HepG2 (cell line): ENCODE data around the gene LGALS1. TPM values are rescaled to one million over a fixed set of nuclear protein-coding genes. Genes with fewer than 3 reads are reported as not detected.

ENCODE experiments used
- ATAD3A ChIP-seq: sonication (generic); formaldehyde crosslinking; IDR thresholded peaks from 2 replicates; pipeline ENCODE4 v1.4.0; 2020; ENCODE audit warnings: missing genetic modification reagents
- HNRNPL ChIP-seq: fragments of 200-400 bp; formaldehyde crosslinking; IDR thresholded peaks from 2 replicates; pipeline ENCODE4 v1.6.1; 2017; ENCODE audit warnings: mild to moderate bottlenecking, low read depth, low read length
- HOXA3 ChIP-seq: sonication (generic); formaldehyde crosslinking; IDR thresholded peaks from 2 replicates; pipeline ENCODE4 v1.5.0; 2020; ENCODE audit warnings: missing genetic modification reagents
- NCOA1 ChIP-seq: sonication (generic); formaldehyde crosslinking; IDR thresholded peaks from 2 replicates; pipeline ENCODE4 v1.9.0; 2021; ENCODE audit warnings: missing genetic modification reagents
- NRL ChIP-seq: sonication (generic); formaldehyde crosslinking; IDR thresholded peaks from 2 replicates; pipeline ENCODE4 v1.5.0; 2020; ENCODE audit warnings: missing genetic modification reagents, mild to moderate bottlenecking, moderate library complexity, borderline replicate concordance
- PRMT3 ChIP-seq: sonication (generic); formaldehyde crosslinking; IDR thresholded peaks from 2 replicates; pipeline ENCODE4 v1.8.1; 2022; ENCODE audit warnings: low read depth, mild to moderate bottlenecking, moderate library complexity, missing genetic modification reagents, borderline replicate concordance
- SMAD9 ChIP-seq: sonication (generic); formaldehyde crosslinking; IDR thresholded peaks from 2 replicates; pipeline ENCODE4 v1.5.1; 2020; ENCODE audit warnings: mild to moderate bottlenecking, missing genetic modification reagents
- ZBTB20 ChIP-seq: sonication (generic); formaldehyde crosslinking; IDR thresholded peaks from 2 replicates; pipeline ENCODE4 v1.8.1; 2023; ENCODE audit warnings: missing genetic modification reagents, low read depth, mild to moderate bottlenecking, borderline replicate concordance
- ZC3H4 ChIP-seq: sonication (generic); formaldehyde crosslinking; IDR thresholded peaks from 2 replicates; pipeline ENCODE4 v1.4.0; 2020; ENCODE audit warnings: missing genetic modification reagents, borderline replicate concordance
- ZFP90 ChIP-seq: sonication (generic); formaldehyde crosslinking; IDR thresholded peaks from 2 replicates; pipeline ENCODE4 v1.8.0; 2022; ENCODE audit warnings: missing genetic modification reagents, mild to moderate bottlenecking, inconsistent platforms, borderline replicate concordance
- ZNF44 ChIP-seq: sonication (generic); formaldehyde crosslinking; IDR thresholded peaks from 2 replicates; pipeline ENCODE4 v1.5.1; 2020; ENCODE audit warnings: mild to moderate bottlenecking, missing genetic modification reagents
- ZNF7 ChIP-seq: IDR thresholded peaks from 2 replicates; pipeline ENCODE4 v1.6.1; 2016; ENCODE audit warnings: missing biosample characterization, missing genetic modification reagents
- ZNF766 ChIP-seq: sonication (generic); formaldehyde crosslinking; IDR thresholded peaks from 2 replicates; pipeline ENCODE4 v1.5.0; 2020; ENCODE audit warnings: missing genetic modification reagents, borderline replicate concordance
- ZNF839 ChIP-seq: sonication (generic); formaldehyde crosslinking; IDR thresholded peaks from 2 replicates; pipeline ENCODE4 v1.4.0; 2020; ENCODE audit warnings: missing genetic modification reagents, mild to moderate bottlenecking, borderline replicate concordance
- ZZZ3 ChIP-seq: sonication (generic); formaldehyde crosslinking; IDR thresholded peaks from 2 replicates; pipeline ENCODE4 v1.4.0; 2020; ENCODE audit warnings: missing genetic modification reagents, mild to moderate bottlenecking, borderline replicate concordance
- polyA plus RNA-seq, 8 experiments: library from polyadenylated mRNA; depleted of rRNA in 3 of 8; stranded (reverse) in 7 of 8; unstranded in 1 of 8; fragments of >200 nt; fragmentation: Illumina TruSeq in 4 of 8; extraction: Trizol in 4 of 8; gene quantifications; 2 replicates each; pipeline versions ENCODE4 v1.2.1 to v1.2.3, GENCODE V29; 2011 to 2016; ENCODE audit warnings: low read depth in 4 of 8, missing spikeins in 1 of 8, mixed read lengths in 1 of 8; ENCODE audit not compliant: insufficient read depth in 1 of 8
- total RNA-seq, 5 experiments: library from RNA; depleted of rRNA; stranded (reverse); fragments of >200 nt; fragmentation: Illumina TruSeq; extraction: Trizol; gene quantifications; 2 replicates each; pipeline ENCODE4 v1.2.3, GENCODE V29; 2016; ENCODE audit warnings: low read depth in 1 of 5
- TF ChIP-seq, protein P1 (sequence below): IDR thresholded peaks from 2 replicates; pipeline ENCODE4 v1.6.1; 2016; ENCODE audit warnings: low read depth, borderline replicate concordance
- TF ChIP-seq, protein P2 (sequence below): IDR thresholded peaks from 2 replicates; pipeline ENCODE4 v1.6.1; 2016; ENCODE audit warnings: low read depth, missing genetic modification reagents, missing compliant biosample characterization
- TF ChIP-seq, protein P3 (sequence below): sonication (generic); formaldehyde crosslinking; IDR thresholded peaks from 2 replicates; pipeline ENCODE4 v1.4.0; 2020; ENCODE audit warnings: mild to moderate bottlenecking, missing genetic modification reagents
- TF ChIP-seq, protein P4 (sequence below): sonication (generic); formaldehyde crosslinking; IDR thresholded peaks from 2 replicates; pipeline ENCODE4 v1.4.0; 2020; ENCODE audit warnings: missing genetic modification reagents, low read depth, mild to moderate bottlenecking, borderline replicate concordance

Gene LGALS1
- total and polyA plus RNA-seq, 2 of the 13 experiments (the other 11 are each of a cell fraction or from before 2014, with no cell fraction given) = 103 to 858 TPM

DNA sequence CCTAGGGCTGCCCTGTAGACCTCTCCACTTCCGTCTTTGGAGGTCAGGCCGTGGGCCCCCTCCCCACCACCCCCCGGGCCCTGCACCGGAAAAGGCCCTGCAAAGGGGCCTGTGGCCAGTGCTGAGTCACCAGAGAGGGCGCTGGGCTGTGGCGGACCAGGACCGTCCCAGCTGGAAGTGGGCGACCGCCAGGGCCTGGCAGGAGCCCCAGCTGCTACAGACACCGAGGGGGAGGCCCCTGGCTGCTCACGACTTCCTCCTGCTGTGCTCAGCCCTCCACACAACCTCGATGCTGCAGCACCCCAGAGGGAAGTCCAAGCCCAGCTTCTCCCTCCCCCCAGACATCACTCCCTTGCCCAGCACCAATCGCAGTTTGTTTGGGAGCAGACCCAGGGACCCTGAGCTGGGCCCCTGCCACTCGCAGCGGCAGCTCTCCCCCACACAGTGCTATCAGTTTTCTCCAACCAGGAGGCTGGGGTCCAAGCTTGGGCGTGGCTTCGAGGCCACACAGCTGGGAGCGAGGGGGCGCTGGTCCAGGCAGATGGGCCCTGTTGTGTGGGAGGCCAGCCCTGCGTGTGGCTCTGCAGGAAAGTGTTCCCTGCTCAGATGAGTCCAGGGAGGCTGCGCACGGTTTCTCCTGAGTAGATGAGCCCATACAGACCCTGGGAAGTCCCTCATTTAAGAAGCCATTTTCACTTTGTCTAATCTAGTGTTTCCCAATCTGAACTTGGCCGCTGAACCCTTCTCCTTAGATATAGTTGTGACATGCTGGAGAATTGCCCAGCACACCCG lies 41.6 kb upstream of the LGALS1 start (continued):
- TF ChIP-seq, protein P1, sequence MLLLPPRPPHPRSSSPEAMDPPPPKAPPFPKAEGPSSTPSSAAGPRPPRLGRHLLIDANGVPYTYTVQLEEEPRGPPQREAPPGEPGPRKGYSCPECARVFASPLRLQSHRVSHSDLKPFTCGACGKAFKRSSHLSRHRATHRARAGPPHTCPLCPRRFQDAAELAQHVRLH (CRISPR knock-in tag) = peak; percentile 60; the same call in 1 of the 2 replicates
- TF ChIP-seq ZNF44 (CRISPR knock-in tag) (no peak), ZZZ3 (0 out of 2 replicates have a peak, but pooled peaks have one; percentile 54), ATAD3A (CRISPR knock-in tag) (no peak), ZNF839 (CRISPR knock-in tag) (no peak), ZNF766 (CRISPR knock-in tag) (0 out of 2 replicates have a peak, but pooled peaks have one; percentile 7), NCOA1 (CRISPR knock-in tag) (0 out of 2 replicates have a peak, but pooled peaks have one; percentile 21), SMAD9 (no peak), ZC3H4 (no peak), HNRNPL (peak; percentile 83), HOXA3 (CRISPR knock-in tag) (no peak), ZNF7 (CRISPR knock-in tag) (0 out of 2 replicates have a peak, but pooled peaks have one; percentile 32), PRMT3 (CRISPR knock-in tag) (no peak), ZBTB20 (CRISPR knock-in tag) (peak; percentile 34; the same call in 1 of the 2 replicates), NRL (CRISPR knock-in tag) (peak; percentile 17; the same call in 1 of the 2 replicates), ZFP90 (CRISPR knock-in tag) (no peak)
- TF ChIP-seq, protein P2, sequence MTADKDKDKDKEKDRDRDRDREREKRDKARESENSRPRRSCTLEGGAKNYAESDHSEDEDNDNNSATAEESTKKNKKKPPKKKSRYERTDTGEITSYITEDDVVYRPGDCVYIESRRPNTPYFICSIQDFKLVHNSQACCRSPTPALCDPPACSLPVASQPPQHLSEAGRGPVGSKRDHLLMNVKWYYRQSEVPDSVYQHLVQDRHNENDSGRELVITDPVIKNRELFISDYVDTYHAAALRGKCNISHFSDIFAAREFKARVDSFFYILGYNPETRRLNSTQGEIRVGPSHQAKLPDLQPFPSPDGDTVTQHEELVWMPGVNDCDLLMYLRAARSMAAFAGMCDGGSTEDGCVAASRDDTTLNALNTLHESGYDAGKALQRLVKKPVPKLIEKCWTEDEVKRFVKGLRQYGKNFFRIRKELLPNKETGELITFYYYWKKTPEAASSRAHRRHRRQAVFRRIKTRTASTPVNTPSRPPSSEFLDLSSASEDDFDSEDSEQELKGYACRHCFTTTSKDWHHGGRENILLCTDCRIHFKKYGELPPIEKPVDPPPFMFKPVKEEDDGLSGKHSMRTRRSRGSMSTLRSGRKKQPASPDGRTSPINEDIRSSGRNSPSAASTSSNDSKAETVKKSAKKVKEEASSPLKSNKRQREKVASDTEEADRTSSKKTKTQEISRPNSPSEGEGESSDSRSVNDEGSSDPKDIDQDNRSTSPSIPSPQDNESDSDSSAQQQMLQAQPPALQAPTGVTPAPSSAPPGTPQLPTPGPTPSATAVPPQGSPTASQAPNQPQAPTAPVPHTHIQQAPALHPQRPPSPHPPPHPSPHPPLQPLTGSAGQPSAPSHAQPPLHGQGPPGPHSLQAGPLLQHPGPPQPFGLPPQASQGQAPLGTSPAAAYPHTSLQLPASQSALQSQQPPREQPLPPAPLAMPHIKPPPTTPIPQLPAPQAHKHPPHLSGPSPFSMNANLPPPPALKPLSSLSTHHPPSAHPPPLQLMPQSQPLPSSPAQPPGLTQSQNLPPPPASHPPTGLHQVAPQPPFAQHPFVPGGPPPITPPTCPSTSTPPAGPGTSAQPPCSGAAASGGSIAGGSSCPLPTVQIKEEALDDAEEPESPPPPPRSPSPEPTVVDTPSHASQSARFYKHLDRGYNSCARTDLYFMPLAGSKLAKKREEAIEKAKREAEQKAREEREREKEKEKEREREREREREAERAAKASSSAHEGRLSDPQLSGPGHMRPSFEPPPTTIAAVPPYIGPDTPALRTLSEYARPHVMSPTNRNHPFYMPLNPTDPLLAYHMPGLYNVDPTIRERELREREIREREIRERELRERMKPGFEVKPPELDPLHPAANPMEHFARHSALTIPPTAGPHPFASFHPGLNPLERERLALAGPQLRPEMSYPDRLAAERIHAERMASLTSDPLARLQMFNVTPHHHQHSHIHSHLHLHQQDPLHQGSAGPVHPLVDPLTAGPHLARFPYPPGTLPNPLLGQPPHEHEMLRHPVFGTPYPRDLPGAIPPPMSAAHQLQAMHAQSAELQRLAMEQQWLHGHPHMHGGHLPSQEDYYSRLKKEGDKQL = no peak; the same call in 1 of the 2 replicates
- TF ChIP-seq, protein P3, sequence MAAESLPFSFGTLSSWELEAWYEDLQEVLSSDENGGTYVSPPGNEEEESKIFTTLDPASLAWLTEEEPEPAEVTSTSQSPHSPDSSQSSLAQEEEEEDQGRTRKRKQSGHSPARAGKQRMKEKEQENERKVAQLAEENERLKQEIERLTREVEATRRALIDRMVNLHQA (CRISPR knock-in tag) = no peak
- TF ChIP-seq, protein P4, sequence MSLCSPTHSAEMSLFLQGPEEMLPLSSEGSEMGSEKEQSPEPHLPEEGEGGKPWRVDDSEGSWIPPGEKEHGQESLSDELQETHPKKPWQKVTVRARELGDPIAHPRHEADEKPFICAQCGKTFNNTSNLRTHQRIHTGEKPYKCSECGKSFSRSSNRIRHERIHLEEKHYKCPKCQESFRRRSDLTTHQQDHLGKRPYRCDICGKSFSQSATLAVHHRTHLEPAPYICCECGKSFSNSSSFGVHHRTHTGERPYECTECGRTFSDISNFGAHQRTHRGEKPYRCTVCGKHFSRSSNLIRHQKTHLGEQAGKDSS (CRISPR knock-in tag) = peak; percentile 76; the same call in 1 of the 2 replicates
